Transverse colon (tissue), 4 donors: Measurements from ENCODE around the gene PLA2G15. TPM values are rescaled to one million over a fixed set of nuclear protein-coding genes. Genes with fewer than 3 reads are reported as not detected.

Experiments used
- DNase-seq: peaks from one replicate; pipeline ENCODE4 v3.0.0-alpha.2; 2019
- H3K27ac ChIP-seq, 4 donors: fragments of 200-600 bp; sonication (generic); 2 replicates each; pipeline ENCODE4 v1.5.1; 2016 to 2018; ENCODE audit warnings: inconsistent platforms in 4 of 4
- H3K27me3 ChIP-seq: fragments of 200-600 bp; sonication (generic); 2 replicates; pipeline ENCODE4 v1.5.1; 2017; ENCODE audit warnings: inconsistent platforms
- H3K36me3 ChIP-seq, 4 donors: fragments of 200-600 bp; sonication (generic); 2 replicates each; pipeline ENCODE4 v1.5.1; 2017 to 2019; ENCODE audit warnings: inconsistent platforms in 4 of 4
- H3K4me1 ChIP-seq, 4 donors: fragments of 200-600 bp; sonication (generic); 2 replicates each; pipeline ENCODE4 v1.5.1; 2017 to 2020; ENCODE audit warnings: inconsistent platforms in 4 of 4
- H3K4me3 ChIP-seq, 4 donors: fragments of 200-600 bp; sonication (generic); 1 replicate in 1 of 4; 2 replicates in 3 of 4; pipeline versions ENCODE4 v1.5.1 to v1.6.1; 2017 to 2019; ENCODE audit warnings: inconsistent platforms in 4 of 4
- H3K9me3 ChIP-seq, 2 donors: fragments of 200-600 bp; sonication (generic); 2 replicates each; pipeline ENCODE4 v1.5.1; 2017 to 2019; ENCODE audit warnings: inconsistent platforms in 2 of 2
- CTCF ChIP-seq, 5 experiments: fragments of 200-600 bp in 3 of 5; fragments of 450-650 bp in 2 of 5; sonication (generic) in 3 of 5; IDR thresholded peaks; 1 replicate in 2 of 5; 2 replicates in 3 of 5; pipeline ENCODE4 v1.5.1; 2016 to 2017; ENCODE audit warnings: antibody characterized with exemption in 5 of 5, inconsistent platforms in 3 of 5, mild to moderate bottlenecking in 2 of 5, moderate library complexity in 1 of 5
- EP300 ChIP-seq: sonication (generic); formaldehyde crosslinking; IDR thresholded peaks from one replicate; pipeline ENCODE4 v1.6.1; 2017; ENCODE audit warnings: antibody characterized with exemption, low read depth
- POLR2A ChIP-seq: fragments of 450-650 bp; IDR thresholded peaks from one replicate; pipeline ENCODE4 v1.6.1; 2016; ENCODE audit warnings: antibody characterized with exemption, mild to moderate bottlenecking, moderate library complexity
- POLR2AphosphoS5 ChIP-seq, 3 donors: sonication (generic); formaldehyde crosslinking; IDR thresholded peaks; one replicate each; pipeline ENCODE4 v1.6.1; 2016; ENCODE audit warnings: antibody characterized with exemption in 3 of 3
- WGBS, 2 donors: methylation state at CpG; one replicate each; pipeline ENCODE4 v1.1.5; 2018; ENCODE audit warnings: low coverage in 1 of 2; 5-methylcytosine and 5-hydroxymethylcytosine counted together
- in situ Hi-C, 4 donors: fragments of 200-750 bp; cut with MboI; loops; one replicate each; pipeline versions ENCODE4 v1.15.0 to v1.15.1; 2017; ENCODE audit warnings: low sequenced_read_pairs in 3 of 4, low pct_ligation_motif_present in 1 of 4, low pct_unique_long_range_greater_than_20kb in 1 of 4
- intact Hi-C: fragments of 100-400 bp; cut with DNase I; formaldehyde crosslinking; loops from one replicate; pipeline ENCODE4 v1.15.1; 2023; ENCODE audit warnings: low total_unique reads
- total RNA-seq, 4 donors: library from RNA; depleted of rRNA; stranded (reverse); fragments of >200 nt; gene quantifications; one replicate each; pipeline ENCODE4 v1.1.0, GENCODE V29; 2016

PLA2G15 gene, protein sequence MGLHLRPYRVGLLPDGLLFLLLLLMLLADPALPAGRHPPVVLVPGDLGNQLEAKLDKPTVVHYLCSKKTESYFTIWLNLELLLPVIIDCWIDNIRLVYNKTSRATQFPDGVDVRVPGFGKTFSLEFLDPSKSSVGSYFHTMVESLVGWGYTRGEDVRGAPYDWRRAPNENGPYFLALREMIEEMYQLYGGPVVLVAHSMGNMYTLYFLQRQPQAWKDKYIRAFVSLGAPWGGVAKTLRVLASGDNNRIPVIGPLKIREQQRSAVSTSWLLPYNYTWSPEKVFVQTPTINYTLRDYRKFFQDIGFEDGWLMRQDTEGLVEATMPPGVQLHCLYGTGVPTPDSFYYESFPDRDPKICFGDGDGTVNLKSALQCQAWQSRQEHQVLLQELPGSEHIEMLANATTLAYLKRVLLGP
- total RNA-seq: 10 to 100 TPM in 3 of 4 donors, 1 to 10 TPM in 1; 9.6 to 18.2 (median 15.0) TPM

DNA sequence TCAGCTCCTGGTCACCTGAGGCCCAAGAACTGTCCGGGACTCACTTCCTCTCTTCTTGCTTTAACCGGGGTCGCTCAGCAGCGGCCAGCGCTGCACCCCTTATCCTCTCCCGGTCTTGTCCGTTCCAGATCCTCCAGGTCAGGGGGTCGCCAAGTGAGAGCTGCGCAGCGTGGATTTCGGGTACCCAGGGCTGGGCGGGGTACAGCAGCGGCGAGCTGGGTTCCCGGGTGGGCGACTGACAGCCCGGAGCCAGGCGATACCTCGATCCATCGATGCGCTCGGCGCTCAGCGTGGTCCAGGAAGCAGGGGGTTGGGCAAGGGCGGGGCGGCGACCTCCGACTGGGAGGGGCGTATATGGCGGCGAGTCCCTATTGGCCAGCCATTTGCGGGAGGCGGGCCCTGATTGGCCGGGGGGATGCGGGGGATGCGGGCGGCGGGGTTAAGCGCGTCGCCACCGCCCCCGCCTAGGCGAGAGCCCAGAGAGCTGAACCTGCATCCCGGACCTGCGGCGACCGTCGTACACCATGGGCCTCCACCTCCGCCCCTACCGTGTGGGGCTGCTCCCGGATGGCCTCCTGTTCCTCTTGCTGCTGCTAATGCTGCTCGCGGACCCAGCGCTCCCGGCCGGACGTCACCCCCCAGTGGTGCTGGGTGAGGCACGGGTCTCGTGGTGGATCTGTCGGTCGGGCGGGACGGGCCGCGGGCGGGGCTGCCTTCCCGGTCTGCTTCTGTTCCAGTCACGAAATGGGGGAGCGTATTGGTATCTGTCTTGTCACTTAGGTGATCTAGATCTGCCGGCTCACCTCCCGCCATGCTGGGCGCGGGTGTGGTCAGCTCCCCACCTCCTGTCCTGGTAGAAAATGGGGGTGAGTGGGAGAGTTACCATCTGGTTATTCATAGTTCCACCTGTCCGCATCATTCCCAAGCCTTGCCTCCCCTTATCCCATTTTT is at the start of gene PLA2G15:
Gene PLA2G15, plus strand, starts transcription at position 471 of the 951 bp plus-strand sequence. Its CDS starts 54 bp downstream, at position 525.
- Histone ChIP-seq H3K4me1 (peaks cover 18 to 30% (median 21%) of the 10 kb centered on the region in 4 donors), H3K27ac (peak within 1 kb of the TSS; percentile 61 to 79 (median 76)), H3K36me3 (no peaks in the 10 kb centered on the region), H3K9me3 (no peaks in the 10 kb centered on the region), H3K4me3 (peak within 1 kb of the TSS; percentile 67 to 84 (median 68)), H3K27me3 (no peaks in the 10 kb centered on the region)
- in situ Hi-C loops: loop anchor here in 1 of 4 donors (25.0 kb wide), 1 partner anchor 158 kb away; the partner anchor contains the start of gene NFATC3
- intact Hi-C loops: no loop called here
- peak; percentile 62 to 82 (median 78) for TF ChIP-seq POLR2AphosphoS5 (IDR thresholded peaks at IDR 0.05)
- TF ChIP-seq POLR2A: peak; percentile 64
- TF ChIP-seq CTCF (IDR thresholded peaks at IDR 0.05): no peak
- peak; percentile 98 for DNase-seq
- WGBS, 2 donors: 1% methylated on average over 62 of the region's 75 CpGs; no CpG with 5 or more reads in 1 of the 2 donors

GRCh38 chr16:68197250-68197649 is 47.9 kb upstream of the PLA2G15 start:
- WGBS, 2 donors: 83 to 93% methylated on average over 1 to 2 of the region's 2 CpGs
- Histone ChIP-seq H3K4me1 (no peaks in the 10 kb centered on the region), H3K27ac (no peak overlapping the region), H3K27me3 (no peaks in the 10 kb centered on the region), H3K4me3 (no peak overlapping the region), H3K36me3 (no peaks in the 10 kb centered on the region), H3K9me3 (no peaks in the 10 kb centered on the region)
- TF ChIP-seq EP300 (no peak), CTCF (IDR thresholded peaks at IDR 0.05) (no peak), POLR2AphosphoS5 (IDR thresholded peaks at IDR 0.05) (no peak), POLR2A (no peak)
- in situ Hi-C loops (no loop called here), intact Hi-C loops (no loop called here)
- no peak for DNase-seq

DNA sequence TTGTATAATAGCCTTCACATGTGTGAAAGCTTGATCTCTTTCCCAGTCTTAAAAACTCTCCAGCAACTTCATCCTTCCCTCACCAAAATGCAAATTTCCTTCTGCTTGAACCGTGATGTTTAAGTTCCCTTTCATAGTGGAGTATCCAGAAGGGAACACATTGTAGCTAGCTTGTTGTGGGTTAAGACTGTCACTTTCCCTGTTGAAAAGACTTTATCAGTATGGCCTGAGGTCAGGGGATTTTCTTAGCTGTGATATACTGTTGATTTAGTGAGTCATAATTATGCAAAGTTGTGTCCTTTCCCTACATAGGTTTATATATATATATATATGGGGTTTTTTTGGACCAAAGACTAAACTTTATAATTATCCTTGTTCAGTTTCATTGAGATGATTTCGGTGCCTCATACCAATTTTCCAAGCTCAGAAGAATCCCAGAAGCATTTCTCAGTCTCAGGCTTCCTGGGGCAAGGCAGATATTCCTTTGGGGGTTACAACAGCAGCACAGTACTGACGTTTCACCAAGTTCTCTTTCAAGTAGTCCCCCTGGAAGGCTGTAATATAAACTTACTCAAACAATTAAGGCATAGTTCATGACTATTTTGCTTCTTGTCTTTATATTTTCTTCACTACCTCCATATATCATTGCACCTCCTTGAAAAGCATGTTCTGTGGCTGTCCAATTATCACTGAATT is 44.9 kb upstream of the PLA2G15 start:
- no peak for DNase-seq
- H3K4me3 ChIP-seq: no peak overlapping the region
- no peaks in the 10 kb centered on the region for H3K4me1 ChIP-seq
- no peaks in the 10 kb centered on the region for H3K9me3 ChIP-seq
- TF ChIP-seq EP300 (no peak), POLR2A (no peak), CTCF (IDR thresholded peaks at IDR 0.05) (no peak), POLR2AphosphoS5 (IDR thresholded peaks at IDR 0.05) (no peak)
- H3K36me3 ChIP-seq: no peaks in the 10 kb centered on the region
- in situ Hi-C loops: no loop called here
- intact Hi-C loops: no loop called here
- 28 to 36% methylated on average over 2 to 3 of the region's 3 CpGs for WGBS, 2 donors
- no peaks in the 10 kb centered on the region for H3K27me3 ChIP-seq
- no peak overlapping the region for H3K27ac ChIP-seq
